Endodermal cell (in vitro differentiated cells): ENCODE results near the gene CEP128. TPM values are rescaled to one million over a fixed set of nuclear protein-coding genes. Genes with fewer than 3 reads are reported as not detected.

ENCODE experiments used
- DNase-seq: peaks from one replicate; pipeline ENCODE4 v3.0.0-alpha.2; 2017
- H3K27ac ChIP-seq: 2 replicates; pipeline ENCODE4 v1.5.1; 2013; ENCODE audit warnings: mild to moderate bottlenecking, low read depth, low read length, moderate library complexity
- H3K27me3 ChIP-seq: 2 replicates; pipeline ENCODE4 v1.6.1; 2013; ENCODE audit warnings: mild to moderate bottlenecking, low read length, moderate library complexity; ENCODE audit not compliant: insufficient read depth, control insufficient read depth, poor library complexity, severe bottlenecking
- H3K36me3 ChIP-seq: 2 replicates; pipeline ENCODE4 v1.7.0; 2013; ENCODE audit warnings: mild to moderate bottlenecking, low read length, moderate library complexity; ENCODE audit not compliant: control insufficient read depth, insufficient read depth
- H3K4me1 ChIP-seq: one replicate; pipeline ENCODE4 v1.7.0; 2013; ENCODE audit warnings: low read length; ENCODE audit not compliant: control insufficient read depth, insufficient read depth
- H3K4me3 ChIP-seq: 2 replicates; pipeline ENCODE4 v1.5.1; 2013; ENCODE audit warnings: mild to moderate bottlenecking, low read length, moderate library complexity
- H3K9ac ChIP-seq: 2 replicates; pipeline ENCODE4 v1.6.1; 2013; ENCODE audit warnings: mild to moderate bottlenecking, low read length, moderate library complexity; ENCODE audit not compliant: poor library complexity, severe bottlenecking; ENCODE audit errors: extremely low read depth
- H3K9me3 ChIP-seq: 2 replicates; pipeline ENCODE4 v1.6.1; 2013; ENCODE audit warnings: mild to moderate bottlenecking, low read length, moderate library complexity; ENCODE audit not compliant: control insufficient read depth
- H3K27ac Mint-ChIP-seq: 2 replicates; pipeline ENCODE4 v1.8.0; 2020; ENCODE audit warnings: mixed read lengths
- H3K27me3 Mint-ChIP-seq: 2 replicates; pipeline ENCODE4 v1.8.0; 2021; ENCODE audit warnings: mild to moderate bottlenecking, mixed read lengths; ENCODE audit not compliant: insufficient read depth
- H3K36me3 Mint-ChIP-seq: 2 replicates; pipeline ENCODE4 v1.8.0; 2020; ENCODE audit warnings: low read depth, mixed read lengths
- H3K4me1 Mint-ChIP-seq: 2 replicates; pipeline ENCODE4 v1.8.0; 2020; ENCODE audit warnings: mixed read lengths
- H3K4me3 Mint-ChIP-seq: 2 replicates; pipeline ENCODE4 v1.8.0; 2020; ENCODE audit warnings: mild to moderate bottlenecking, moderate library complexity, mixed read lengths
- H3K9me3 Mint-ChIP-seq: 2 replicates; pipeline ENCODE4 v1.8.0; 2020; ENCODE audit warnings: mild to moderate bottlenecking, mixed read lengths
- CTCF ChIP-seq: fragments of 200-600 bp; sonication (generic); conservative IDR thresholded peaks from 2 replicates; pipeline ENCODE4 v1.5.0; 2021; ENCODE audit warnings: antibody characterized with exemption, mild to moderate bottlenecking
- WGBS, 2 experiments: methylation state at CpG; one replicate each; pipeline versions ENCODE4 v1.1.5 to v1.1.7; 2013; ENCODE audit warnings: missing lambda C conversion rate in 2 of 2, mixed read lengths in 1 of 2; ENCODE audit not compliant: insufficient coverage in 1 of 2, insufficient read length in 1 of 2; 5-methylcytosine and 5-hydroxymethylcytosine counted together
- total RNA-seq, 2 donors: library from RNA; stranded (reverse); fragmentation: NEBNext Ultra II Directional in 1 of 2; extraction: Animal tissue kit (Norgen Biotek cat#: 25700) in 1 of 2; gene quantifications; 2 replicates in 1 of 2; 3 replicates in 1 of 2; pipeline ENCODE4 v1.2.1, GENCODE V29; 2021

CEP128 gene
- total RNA-seq, 2 donors from 2014 or later: 21.6 to 29.0 TPM

- Mint-ChIP-seq H3K36me3 (no peaks in the 10 kb centered on the region), H3K9me3 (no peaks in the 10 kb centered on the region), H3K4me1 (no peaks in the 10 kb centered on the region), H3K27ac (no peak overlapping the region), H3K4me3 (no peak overlapping the region), H3K27me3 (no peaks in the 10 kb centered on the region)
- WGBS, 2 experiments: 91 to 93% methylated on average over 1 of the region's 1 CpG
- DNase-seq: no peak
- Histone ChIP-seq H3K27ac (no peak overlapping the region), H3K4me1 (no peaks in the 10 kb centered on the region), H3K9ac (no peak overlapping the region), H3K9me3 (no peaks in the 10 kb centered on the region), H3K36me3 (no peaks in the 10 kb centered on the region), H3K27me3 (no peaks in the 10 kb centered on the region), H3K4me3 (no peak overlapping the region)
- TF ChIP-seq CTCF: no peak
These were observed 164.9 kb downstream of the CEP128 start for GRCh38 chr14:80776657-80777056.

GRCh38 chr14:80776186-80776585 is 165.4 kb downstream of the CEP128 start:
- H3K9ac ChIP-seq: no peak overlapping the region
- Mint-ChIP-seq H3K9me3 (no peaks in the 10 kb centered on the region), H3K4me3 (no peak overlapping the region), H3K27ac (no peak overlapping the region), H3K4me1 (no peaks in the 10 kb centered on the region), H3K36me3 (no peaks in the 10 kb centered on the region), H3K27me3 (no peaks in the 10 kb centered on the region)
- no peaks in the 10 kb centered on the region for H3K27me3 ChIP-seq
- H3K9me3 ChIP-seq: no peaks in the 10 kb centered on the region
- no peak for TF ChIP-seq CTCF
- no peak overlapping the region for H3K27ac ChIP-seq
- no peak overlapping the region for H3K4me3 ChIP-seq
- H3K36me3 ChIP-seq: no peaks in the 10 kb centered on the region
- no peaks in the 10 kb centered on the region for H3K4me1 ChIP-seq
- no peak for DNase-seq

GRCh38 chr14:80772504-80772903 is 169.0 kb downstream of the CEP128 start:
- Mint-ChIP-seq H3K36me3 (no peaks in the 10 kb centered on the region), H3K9me3 (no peaks in the 10 kb centered on the region), H3K27me3 (no peaks in the 10 kb centered on the region), H3K4me3 (no peak overlapping the region), H3K27ac (no peak overlapping the region), H3K4me1 (no peaks in the 10 kb centered on the region)
- WGBS, 2 experiments: 94 to 96% methylated on average over 4 to 5 of the region's 5 CpGs
- Histone ChIP-seq H3K27ac (no peak overlapping the region), H3K36me3 (no peaks in the 10 kb centered on the region), H3K4me1 (no peaks in the 10 kb centered on the region), H3K9me3 (no peaks in the 10 kb centered on the region), H3K4me3 (no peak overlapping the region), H3K27me3 (no peaks in the 10 kb centered on the region), H3K9ac (no peak overlapping the region)
- DNase-seq: no peak
- no peak for TF ChIP-seq CTCF
